Trophoblast cell (in vitro differentiated cells and primary cell): ENCODE results near the gene TSTD2.
A peak's percentile ranks its signal among the peaks of the same experiment; 100 is the strongest.

Source experiments
- DNase-seq, 2 donors: peaks; one replicate each; pipeline ENCODE4 v3.0.0-alpha.2; 2016
- H2AFZ ChIP-seq: 2 replicates; pipeline ENCODE4 v1.6.1; 2013; ENCODE audit warnings: low read length, moderate library complexity, mild to moderate bottlenecking; ENCODE audit not compliant: insufficient read depth, poor library complexity
- H2AK5ac ChIP-seq: 2 replicates; pipeline ENCODE4 v1.6.1; 2013; ENCODE audit warnings: mild to moderate bottlenecking, low read length
- H2BK120ac ChIP-seq: 2 replicates; pipeline ENCODE4 v1.6.1; 2013; ENCODE audit warnings: low read length, mild to moderate bottlenecking, moderate library complexity; ENCODE audit not compliant: insufficient read depth, poor library complexity
- H2BK12ac ChIP-seq: 2 replicates; pipeline ENCODE4 v1.6.1; 2013; ENCODE audit warnings: mild to moderate bottlenecking, low read length, moderate library complexity
- H2BK5ac ChIP-seq: 2 replicates; pipeline ENCODE4 v1.6.1; 2013; ENCODE audit warnings: low read length, low read depth, moderate library complexity, mild to moderate bottlenecking; ENCODE audit not compliant: poor library complexity
- H3K14ac ChIP-seq: 2 replicates; pipeline ENCODE4 v1.6.1; 2013; ENCODE audit warnings: mild to moderate bottlenecking, low read length
- H3K18ac ChIP-seq: 2 replicates; pipeline ENCODE4 v1.6.1; 2013; ENCODE audit warnings: mild to moderate bottlenecking, low read length
- H3K23ac ChIP-seq: 2 replicates; pipeline ENCODE4 v1.6.1; 2013; ENCODE audit warnings: low read length
- H3K27ac ChIP-seq: 2 replicates; pipeline ENCODE4 v1.5.1; 2013; ENCODE audit warnings: low read depth, mild to moderate bottlenecking, inconsistent platforms, low read length, moderate library complexity
- H3K27me3 ChIP-seq: 2 replicates; pipeline ENCODE4 v1.6.1; 2013; ENCODE audit warnings: inconsistent platforms, mild to moderate bottlenecking, low read length, moderate library complexity; ENCODE audit not compliant: insufficient read depth
- H3K36me3 ChIP-seq, 2 experiments: 1 replicate in 1 of 2; 2 replicates in 1 of 2; pipeline ENCODE4 v1.6.1; 2013; ENCODE audit warnings: low read length in 2 of 2, mild to moderate bottlenecking in 2 of 2, moderate library complexity in 1 of 2; ENCODE audit not compliant: insufficient read depth in 2 of 2, control insufficient read depth in 1 of 2
- H3K4ac ChIP-seq: 2 replicates; pipeline ENCODE4 v1.6.1; 2013; ENCODE audit warnings: low read depth, mild to moderate bottlenecking, low read length, moderate library complexity
- H3K4me1 ChIP-seq, 2 experiments: 1 replicate in 1 of 2; 2 replicates in 1 of 2; pipeline ENCODE4 v1.6.1; 2013; ENCODE audit warnings: low read length in 2 of 2, mild to moderate bottlenecking in 2 of 2, moderate library complexity in 1 of 2; ENCODE audit not compliant: insufficient read depth in 2 of 2, control insufficient read depth in 1 of 2
- H3K4me2 ChIP-seq: 2 replicates; pipeline ENCODE4 v1.6.1; 2013; ENCODE audit warnings: inconsistent platforms, mild to moderate bottlenecking, low read length, moderate library complexity
- H3K4me3 ChIP-seq: 2 replicates; pipeline ENCODE4 v1.5.1; 2013; ENCODE audit warnings: mild to moderate bottlenecking, low read depth, low read length, inconsistent platforms
- H3K79me1 ChIP-seq: one replicate; pipeline ENCODE4 v1.6.1; 2013; ENCODE audit warnings: low read length
- H3K79me2 ChIP-seq: 2 replicates; pipeline ENCODE4 v1.6.1; 2013; ENCODE audit warnings: low read length, mild to moderate bottlenecking; ENCODE audit not compliant: control insufficient read depth, insufficient read depth, poor library complexity
- H3K9ac ChIP-seq: 2 replicates; pipeline ENCODE4 v1.6.1; 2013; ENCODE audit warnings: mild to moderate bottlenecking, low read length
- H3K9me3 ChIP-seq: 2 replicates; pipeline ENCODE4 v1.6.1; 2013; ENCODE audit warnings: low read depth, mild to moderate bottlenecking, control low read depth, inconsistent platforms, low read length; ENCODE audit not compliant: insufficient read depth
- H4K12ac ChIP-seq: 2 replicates; pipeline ENCODE4 v1.6.1; 2013; ENCODE audit warnings: low read depth, mild to moderate bottlenecking, low read length, moderate library complexity
- H4K8ac ChIP-seq: 2 replicates; pipeline ENCODE4 v1.6.1; 2013; ENCODE audit warnings: low read depth, mild to moderate bottlenecking, low read length, moderate library complexity
- H4K91ac ChIP-seq: one replicate; pipeline ENCODE4 v1.6.1; 2013; ENCODE audit warnings: low read depth, mild to moderate bottlenecking, low read length, moderate library complexity
- WGBS: extraction: QIAGEN DNeasy Blood & Tissue Kit; methylation state at CpG from one replicate; pipeline ENCODE4 v1.1.7; 2013; ENCODE audit warnings: missing lambda C conversion rate; ENCODE audit not compliant: insufficient read length, insufficient coverage; ENCODE audit errors: extremely low coverage; 5-methylcytosine and 5-hydroxymethylcytosine counted together

Gene TSTD2

DNA sequence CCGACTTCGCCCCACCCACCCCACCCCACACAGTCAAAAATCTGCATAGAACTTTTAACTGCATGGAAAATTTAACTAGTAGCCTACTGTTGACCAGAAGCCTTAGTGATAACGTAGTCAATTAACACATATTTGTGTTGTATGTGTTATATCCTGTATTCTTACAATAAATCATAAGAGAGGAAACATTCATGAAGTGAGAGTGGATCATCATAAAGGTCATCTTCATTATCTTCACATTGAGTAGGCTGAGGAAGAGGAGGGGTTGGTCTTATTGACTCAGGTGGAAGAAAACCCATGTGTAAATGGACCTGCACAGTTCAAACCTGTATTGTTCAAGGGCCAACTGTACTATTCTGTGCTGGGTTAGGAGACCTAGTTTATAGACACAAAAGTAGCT lies 32.6 kb upstream of the TSTD2 start:
- Histone ChIP-seq H3K4me3 (no peak overlapping the region), H3K79me1 (no peaks in the 10 kb centered on the region), H3K4me2 (no peak overlapping the region), H4K91ac (no peak overlapping the region), H3K4me1 (no peaks in the 10 kb centered on the region), H4K8ac (no peak overlapping the region), H3K27me3 (no peaks in the 10 kb centered on the region), H3K18ac (no peak overlapping the region), H3K36me3 (peaks cover 11 to 50% of the 10 kb centered on the region in 2 experiments), H2BK12ac (no peak overlapping the region), H3K4ac (no peak overlapping the region), H3K9me3 (no peaks in the 10 kb centered on the region), H2BK120ac (no peak overlapping the region), H3K9ac (no peak overlapping the region), H3K23ac (no peak overlapping the region), H2AK5ac (no peak overlapping the region), H2AFZ (no peak overlapping the region), H2BK5ac (no peak overlapping the region), H3K27ac (no peak overlapping the region), H3K79me2 (no peaks in the 10 kb centered on the region), H3K14ac (no peak overlapping the region), H4K12ac (no peak overlapping the region)
- DNase-seq, result no peak
- no CpG with 5 or more reads among the region's 3 CpGs for WGBS

DNA sequence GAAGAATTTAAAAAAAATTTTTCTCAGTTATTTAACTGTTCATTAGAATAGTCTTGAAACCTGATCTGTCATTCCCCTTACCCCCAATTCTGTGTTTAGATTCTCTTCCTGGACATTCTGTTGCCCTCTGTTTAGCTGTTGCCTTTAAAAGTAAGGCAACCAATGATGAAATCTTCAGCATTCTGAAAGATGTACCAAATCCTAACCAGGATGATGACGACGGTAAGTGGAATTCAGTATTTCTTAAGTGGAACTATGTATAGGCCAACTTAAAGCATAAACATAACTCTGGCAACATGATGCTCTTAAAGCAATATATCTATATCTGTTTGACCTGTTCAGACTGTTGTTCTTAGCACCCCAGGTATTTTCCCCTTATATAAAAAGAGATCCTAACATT lies 27.7 kb upstream of the TSTD2 start:
- H3K79me1 ChIP-seq, result no peaks in the 10 kb centered on the region
- no peak overlapping the region for H4K12ac ChIP-seq
- H3K18ac ChIP-seq, result no peak overlapping the region
- no peaks in the 10 kb centered on the region for H3K79me2 ChIP-seq
- no peak overlapping the region for H3K14ac ChIP-seq
- H3K4me1 ChIP-seq, result no peaks in the 10 kb centered on the region
- no peaks in the 10 kb centered on the region for H3K9me3 ChIP-seq
- no peak overlapping the region for H2AK5ac ChIP-seq
- no peak overlapping the region for H4K91ac ChIP-seq
- H2BK12ac ChIP-seq, result no peak overlapping the region
- no peak overlapping the region for H3K4ac ChIP-seq
- H2BK5ac ChIP-seq, result no peak overlapping the region
- no peak overlapping the region for H3K27ac ChIP-seq
- H2AFZ ChIP-seq, result no peak overlapping the region
- WGBS, result no CpG with 5 or more reads among the region's 2 CpGs
- no peak overlapping the region for H3K23ac ChIP-seq
- H3K4me3 ChIP-seq, result no peak overlapping the region
- H3K36me3 ChIP-seq, result peaks cover 14 to 48% of the 10 kb centered on the region in 2 experiments
- no peak overlapping the region for H4K8ac ChIP-seq
- DNase-seq, result peak in 1 of 2 donors; percentile 80
- no peak overlapping the region for H3K4me2 ChIP-seq
- no peak overlapping the region for H2BK120ac ChIP-seq
- no peak overlapping the region for H3K9ac ChIP-seq
- no peaks in the 10 kb centered on the region for H3K27me3 ChIP-seq

DNA sequence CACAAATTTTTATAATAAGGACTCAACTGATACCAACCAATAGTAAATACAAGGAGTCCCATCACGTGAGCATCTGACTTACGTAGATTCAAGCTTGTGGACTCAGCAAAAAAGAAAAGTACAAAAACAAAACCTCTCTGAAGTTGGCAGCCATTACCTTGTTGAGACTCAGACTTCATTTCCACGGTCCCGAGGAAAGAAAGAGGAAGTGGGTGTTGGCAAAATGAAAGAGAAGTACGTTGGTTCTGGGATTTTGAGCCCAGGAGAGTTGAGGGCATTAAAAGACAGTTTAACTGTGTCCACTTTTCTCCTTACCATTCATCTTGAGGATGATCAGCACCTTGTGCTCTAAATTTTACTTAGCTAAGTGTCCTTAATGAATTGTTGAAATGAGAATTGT lies 27.2 kb upstream of the TSTD2 start:
- no peak overlapping the region for H4K12ac ChIP-seq
- H3K79me1 ChIP-seq, result no peaks in the 10 kb centered on the region
- H3K9ac ChIP-seq, result no peak overlapping the region
- no peak overlapping the region for H3K4me3 ChIP-seq
- H2AFZ ChIP-seq, result no peak overlapping the region
- no peak overlapping the region for H3K27ac ChIP-seq
- H4K8ac ChIP-seq, result no peak overlapping the region
- no peaks in the 10 kb centered on the region for H3K79me2 ChIP-seq
- H2AK5ac ChIP-seq, result no peak overlapping the region
- H3K4me1 ChIP-seq, result no peaks in the 10 kb centered on the region
- no peak overlapping the region for H3K23ac ChIP-seq
- no peak overlapping the region for H4K91ac ChIP-seq
- no peak overlapping the region for H3K14ac ChIP-seq
- no peak overlapping the region for H3K4ac ChIP-seq
- no peaks in the 10 kb centered on the region for H3K27me3 ChIP-seq
- H2BK5ac ChIP-seq, result no peak overlapping the region
- no peak overlapping the region for H2BK120ac ChIP-seq
- peak in 1 of 2 donors; percentile 7 for DNase-seq
- no CpG with 5 or more reads among the region's 5 CpGs for WGBS
- no peaks in the 10 kb centered on the region for H3K9me3 ChIP-seq
- H3K36me3 ChIP-seq, result peaks cover 14 to 48% of the 10 kb centered on the region in 2 experiments
- H3K4me2 ChIP-seq, result no peak overlapping the region
- no peak overlapping the region for H2BK12ac ChIP-seq
- H3K18ac ChIP-seq, result no peak overlapping the region

DNA sequence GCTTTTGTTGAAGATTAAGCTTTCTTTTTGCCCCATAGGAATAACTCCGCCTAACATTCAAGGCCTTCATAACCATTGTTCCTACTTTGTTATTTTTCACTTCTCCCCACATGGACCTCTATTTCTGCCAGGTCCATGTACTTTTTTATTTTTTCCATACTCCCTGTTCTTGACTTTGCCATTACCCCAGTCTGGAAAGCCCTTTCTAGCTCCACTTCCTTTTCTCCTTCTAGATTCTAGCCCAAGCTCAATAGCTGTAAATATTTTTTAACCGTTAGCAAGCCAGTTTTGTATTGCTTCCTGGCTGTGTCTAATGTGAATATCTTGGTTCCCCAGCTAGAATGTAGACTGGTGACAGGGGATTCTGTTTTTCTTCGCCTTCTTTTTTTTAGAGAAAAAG lies 26.6 kb upstream of the TSTD2 start:
- Histone ChIP-seq H3K4me1 (no peaks in the 10 kb centered on the region), H2BK5ac (no peak overlapping the region), H3K18ac (no peak overlapping the region), H2BK12ac (no peak overlapping the region), H3K79me2 (no peaks in the 10 kb centered on the region), H3K27ac (no peak overlapping the region), H3K4ac (no peak overlapping the region), H3K23ac (no peak overlapping the region), H2AFZ (no peak overlapping the region), H3K9me3 (no peaks in the 10 kb centered on the region), H4K91ac (no peak overlapping the region), H4K8ac (no peak overlapping the region), H3K36me3 (peaks cover 16 to 44% of the 10 kb centered on the region in 2 experiments), H3K14ac (no peak overlapping the region), H3K4me2 (no peak overlapping the region), H3K27me3 (no peaks in the 10 kb centered on the region), H3K79me1 (no peaks in the 10 kb centered on the region), H3K9ac (no peak overlapping the region), H2BK120ac (no peak overlapping the region), H2AK5ac (no peak overlapping the region), H3K4me3 (no peak overlapping the region), H4K12ac (no peak overlapping the region)
- no peak for DNase-seq
- no CpG with 5 or more reads among the region's 3 CpGs for WGBS
